ENCODE data around the gene KRT35. TPM values are rescaled to one million over a fixed set of nuclear protein-coding genes. Genes with fewer than 3 reads are reported as not detected.

The KRT35 gene
- total and polyA plus RNA-seq, 4 donors = not detected

DNA sequence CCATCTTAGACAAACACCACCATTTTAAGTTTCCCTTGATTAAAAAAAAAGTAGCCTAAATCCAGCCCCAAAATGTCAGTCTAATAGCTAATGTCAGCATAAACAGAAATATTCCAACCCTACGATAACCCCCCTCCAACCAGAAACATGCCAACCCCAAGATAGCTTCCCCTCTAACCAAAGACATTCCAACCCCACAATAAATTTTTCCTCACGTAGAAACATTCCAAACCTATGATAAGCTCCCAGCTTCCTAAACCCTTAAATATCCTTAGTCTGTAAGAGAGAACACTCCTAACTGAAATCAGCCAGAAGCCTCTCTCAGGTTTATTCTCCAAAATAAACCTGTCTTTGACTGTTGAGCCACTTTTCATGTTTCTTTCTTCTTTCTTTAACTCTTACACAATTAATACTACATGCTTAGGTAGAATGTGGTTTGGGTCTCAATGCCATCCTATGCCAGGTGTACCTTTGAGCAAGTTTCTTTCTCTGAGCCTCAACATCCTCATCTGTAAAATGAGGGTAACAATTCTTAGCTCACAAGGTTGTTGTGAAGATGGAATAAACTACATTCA, 29.7 kb downstream of the KRT35 start:
- TF ChIP-seq RAD21 (IDR thresholded peaks at IDR 0.05) = no peak
- no peak for TF ChIP-seq NR2F2 (IDR thresholded peaks at IDR 0.05)
- TF ChIP-seq, protein P1, sequence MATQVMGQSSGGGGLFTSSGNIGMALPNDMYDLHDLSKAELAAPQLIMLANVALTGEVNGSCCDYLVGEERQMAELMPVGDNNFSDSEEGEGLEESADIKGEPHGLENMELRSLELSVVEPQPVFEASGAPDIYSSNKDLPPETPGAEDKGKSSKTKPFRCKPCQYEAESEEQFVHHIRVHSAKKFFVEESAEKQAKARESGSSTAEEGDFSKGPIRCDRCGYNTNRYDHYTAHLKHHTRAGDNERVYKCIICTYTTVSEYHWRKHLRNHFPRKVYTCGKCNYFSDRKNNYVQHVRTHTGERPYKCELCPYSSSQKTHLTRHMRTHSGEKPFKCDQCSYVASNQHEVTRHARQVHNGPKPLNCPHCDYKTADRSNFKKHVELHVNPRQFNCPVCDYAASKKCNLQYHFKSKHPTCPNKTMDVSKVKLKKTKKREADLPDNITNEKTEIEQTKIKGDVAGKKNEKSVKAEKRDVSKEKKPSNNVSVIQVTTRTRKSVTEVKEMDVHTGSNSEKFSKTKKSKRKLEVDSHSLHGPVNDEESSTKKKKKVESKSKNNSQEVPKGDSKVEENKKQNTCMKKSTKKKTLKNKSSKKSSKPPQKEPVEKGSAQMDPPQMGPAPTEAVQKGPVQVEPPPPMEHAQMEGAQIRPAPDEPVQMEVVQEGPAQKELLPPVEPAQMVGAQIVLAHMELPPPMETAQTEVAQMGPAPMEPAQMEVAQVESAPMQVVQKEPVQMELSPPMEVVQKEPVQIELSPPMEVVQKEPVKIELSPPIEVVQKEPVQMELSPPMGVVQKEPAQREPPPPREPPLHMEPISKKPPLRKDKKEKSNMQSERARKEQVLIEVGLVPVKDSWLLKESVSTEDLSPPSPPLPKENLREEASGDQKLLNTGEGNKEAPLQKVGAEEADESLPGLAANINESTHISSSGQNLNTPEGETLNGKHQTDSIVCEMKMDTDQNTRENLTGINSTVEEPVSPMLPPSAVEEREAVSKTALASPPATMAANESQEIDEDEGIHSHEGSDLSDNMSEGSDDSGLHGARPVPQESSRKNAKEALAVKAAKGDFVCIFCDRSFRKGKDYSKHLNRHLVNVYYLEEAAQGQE (IDR thresholded peaks at IDR 0.05) = no peak
- no peak for TF ChIP-seq JUND (IDR thresholded peaks at IDR 0.05)
- TF ChIP-seq HNF4G (IDR thresholded peaks at IDR 0.05) = no peak
- TF ChIP-seq, protein P2, sequence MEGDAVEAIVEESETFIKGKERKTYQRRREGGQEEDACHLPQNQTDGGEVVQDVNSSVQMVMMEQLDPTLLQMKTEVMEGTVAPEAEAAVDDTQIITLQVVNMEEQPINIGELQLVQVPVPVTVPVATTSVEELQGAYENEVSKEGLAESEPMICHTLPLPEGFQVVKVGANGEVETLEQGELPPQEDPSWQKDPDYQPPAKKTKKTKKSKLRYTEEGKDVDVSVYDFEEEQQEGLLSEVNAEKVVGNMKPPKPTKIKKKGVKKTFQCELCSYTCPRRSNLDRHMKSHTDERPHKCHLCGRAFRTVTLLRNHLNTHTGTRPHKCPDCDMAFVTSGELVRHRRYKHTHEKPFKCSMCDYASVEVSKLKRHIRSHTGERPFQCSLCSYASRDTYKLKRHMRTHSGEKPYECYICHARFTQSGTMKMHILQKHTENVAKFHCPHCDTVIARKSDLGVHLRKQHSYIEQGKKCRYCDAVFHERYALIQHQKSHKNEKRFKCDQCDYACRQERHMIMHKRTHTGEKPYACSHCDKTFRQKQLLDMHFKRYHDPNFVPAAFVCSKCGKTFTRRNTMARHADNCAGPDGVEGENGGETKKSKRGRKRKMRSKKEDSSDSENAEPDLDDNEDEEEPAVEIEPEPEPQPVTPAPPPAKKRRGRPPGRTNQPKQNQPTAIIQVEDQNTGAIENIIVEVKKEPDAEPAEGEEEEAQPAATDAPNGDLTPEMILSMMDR (IDR thresholded peaks at IDR 0.05; ENCODE audit: low read depth, low read length, missing input control) = no peak
- no peak for TF ChIP-seq HNF4A (conservative IDR thresholded peaks at IDR 0.05)
- no peak for TF ChIP-seq TAF1 (conservative IDR thresholded peaks at IDR 0.05)
- 80% methylated on average over 2 of the region's 2 CpGs for WGBS
- Histone ChIP-seq H3K27me3 (ENCODE audit: control insufficient read depth in 4 of 4, insufficient read depth in 4 of 4, low read length in 3 of 4) (no peaks in the 10 kb centered on the region), H3K36me3 (ENCODE audit: control insufficient read depth in 4 of 4, insufficient read depth in 3 of 4, low read depth in 1 of 4, low read length in 3 of 4) (no peaks in the 10 kb centered on the region), H3K27ac (ENCODE audit: low read depth in 1 of 2, low read length in 2 of 2) (no peak overlapping the region), H3K9ac (ENCODE audit: low read depth in 1 of 2, low read length in 2 of 2) (no peak overlapping the region), H3K4me1 (ENCODE audit: control insufficient read depth in 4 of 4, insufficient read depth in 4 of 4, low read length in 3 of 4) (no peaks in the 10 kb centered on the region), H3K9me3 (ENCODE audit: control insufficient read depth in 4 of 4, low read length in 3 of 4) (no peaks in the 10 kb centered on the region), H3K4me3 (ENCODE audit: low read depth in 1 of 3, low read length in 3 of 3) (no peak overlapping the region)
- DNase-seq (ENCODE audit: low spot score) = no peak

DNA sequence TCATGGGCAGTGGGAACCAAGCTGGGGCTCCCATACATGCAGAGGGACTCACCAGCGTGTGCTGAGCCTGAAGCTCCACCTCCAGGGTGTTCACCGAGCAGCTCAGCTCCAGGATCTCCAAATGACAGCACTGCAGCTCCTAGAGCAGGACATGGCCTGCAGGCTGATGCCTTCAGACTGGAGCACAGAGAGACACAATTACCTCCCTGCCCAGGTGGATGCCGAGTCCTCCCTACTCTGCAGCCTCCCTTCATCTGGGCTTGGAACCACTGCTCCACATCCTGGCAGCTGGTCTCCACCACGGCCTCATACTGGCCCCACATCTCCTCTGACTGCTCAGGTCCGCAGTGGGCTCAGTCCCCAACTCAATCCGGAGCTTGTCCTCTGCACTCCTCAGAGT, 31.9 kb downstream of the KRT35 start:
- Histone ChIP-seq H3K4me1 (ENCODE audit: control insufficient read depth in 4 of 4, insufficient read depth in 4 of 4, low read length in 3 of 4) (peaks cover 0 to 3% (median 0%) of the 10 kb centered on the region in 4 donors), H3K36me3 (ENCODE audit: control insufficient read depth in 4 of 4, insufficient read depth in 3 of 4, low read depth in 1 of 4, low read length in 3 of 4) (no peaks in the 10 kb centered on the region), H3K27me3 (ENCODE audit: control insufficient read depth in 4 of 4, insufficient read depth in 4 of 4, low read length in 3 of 4) (no peaks in the 10 kb centered on the region), H3K9ac (ENCODE audit: low read depth in 1 of 2, low read length in 2 of 2) (no peak overlapping the region), H3K4me3 (ENCODE audit: low read depth in 1 of 3, low read length in 3 of 3) (no peak overlapping the region), H3K27ac (ENCODE audit: low read depth in 1 of 2, low read length in 2 of 2) (no peak overlapping the region), H3K9me3 (ENCODE audit: control insufficient read depth in 4 of 4, low read length in 3 of 4) (no peaks in the 10 kb centered on the region)
- TF ChIP-seq YY1 (IDR thresholded peaks at IDR 0.05) = no peak
- TF ChIP-seq, protein P2 (IDR thresholded peaks at IDR 0.05; ENCODE audit: low read depth, low read length, missing input control) = no peak
- no peak for TF ChIP-seq EGR1 (IDR thresholded peaks at IDR 0.05; ENCODE audit: low read depth in 2 of 2)
- TF ChIP-seq, protein P3, sequence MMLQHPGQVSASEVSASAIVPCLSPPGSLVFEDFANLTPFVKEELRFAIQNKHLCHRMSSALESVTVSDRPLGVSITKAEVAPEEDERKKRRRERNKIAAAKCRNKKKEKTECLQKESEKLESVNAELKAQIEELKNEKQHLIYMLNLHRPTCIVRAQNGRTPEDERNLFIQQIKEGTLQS (IDR thresholded peaks at IDR 0.05) = no peak
- TF ChIP-seq, protein P4, sequence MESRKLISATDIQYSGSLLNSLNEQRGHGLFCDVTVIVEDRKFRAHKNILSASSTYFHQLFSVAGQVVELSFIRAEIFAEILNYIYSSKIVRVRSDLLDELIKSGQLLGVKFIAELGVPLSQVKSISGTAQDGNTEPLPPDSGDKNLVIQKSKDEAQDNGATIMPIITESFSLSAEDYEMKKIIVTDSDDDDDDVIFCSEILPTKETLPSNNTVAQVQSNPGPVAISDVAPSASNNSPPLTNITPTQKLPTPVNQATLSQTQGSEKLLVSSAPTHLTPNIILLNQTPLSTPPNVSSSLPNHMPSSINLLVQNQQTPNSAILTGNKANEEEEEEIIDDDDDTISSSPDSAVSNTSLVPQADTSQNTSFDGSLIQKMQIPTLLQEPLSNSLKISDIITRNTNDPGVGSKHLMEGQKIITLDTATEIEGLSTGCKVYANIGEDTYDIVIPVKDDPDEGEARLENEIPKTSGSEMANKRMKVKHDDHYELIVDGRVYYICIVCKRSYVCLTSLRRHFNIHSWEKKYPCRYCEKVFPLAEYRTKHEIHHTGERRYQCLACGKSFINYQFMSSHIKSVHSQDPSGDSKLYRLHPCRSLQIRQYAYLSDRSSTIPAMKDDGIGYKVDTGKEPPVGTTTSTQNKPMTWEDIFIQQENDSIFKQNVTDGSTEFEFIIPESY (IDR thresholded peaks at IDR 0.05) = no peak
- no peak for TF ChIP-seq FOXA2 (IDR thresholded peaks at IDR 0.05)
- TF ChIP-seq JUND (IDR thresholded peaks at IDR 0.05) = no peak
- no peak for TF ChIP-seq RXRA (IDR thresholded peaks at IDR 0.05)
- no peak for TF ChIP-seq SP1 (IDR thresholded peaks at IDR 0.05)
- TF ChIP-seq RAD21 (IDR thresholded peaks at IDR 0.05) = no peak
- no peak for TF ChIP-seq HNF4A (conservative IDR thresholded peaks at IDR 0.05)
- TF ChIP-seq, protein P5, sequence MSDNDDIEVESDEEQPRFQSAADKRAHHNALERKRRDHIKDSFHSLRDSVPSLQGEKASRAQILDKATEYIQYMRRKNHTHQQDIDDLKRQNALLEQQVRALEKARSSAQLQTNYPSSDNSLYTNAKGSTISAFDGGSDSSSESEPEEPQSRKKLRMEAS (IDR thresholded peaks at IDR 0.05) = no peak
- no peak for TF ChIP-seq GABPA (IDR thresholded peaks at IDR 0.05 in 1 of 2, conservative IDR thresholded peaks at IDR 0.05 in 1 of 2)
- no peak for TF ChIP-seq TAF1 (conservative IDR thresholded peaks at IDR 0.05)
- TF ChIP-seq FOXA1 (IDR thresholded peaks at IDR 0.05) = no peak
- TF ChIP-seq HNF4G (IDR thresholded peaks at IDR 0.05) = no peak
- no peak for TF ChIP-seq NR2F2 (IDR thresholded peaks at IDR 0.05)
- TF ChIP-seq, protein P1 (IDR thresholded peaks at IDR 0.05) = no peak
- 83% methylated on average over 6 of the region's 6 CpGs for WGBS
- DNase-seq (ENCODE audit: low spot score) = no peak
